Amniotic epithelial cell (primary cell): ENCODE data around the gene PSMG3.

Source experiments
- DNase-seq: peaks from one replicate; pipeline ENCODE4 v3.0.0-alpha.2; 2010; ENCODE audit warnings: low read depth

Gene PSMG3

GRCh38 chr7:1569833-1570632, at the start of gene PSMG3:
TSS of gene PSMG3 (minus strand) at chr7:1570032. CDS start at chr7:1569339, 693 bp downstream.
- peak; percentile 87 for DNase-seq

GRCh38 chr7:1618475-1618874, 48.6 kb upstream of the PSMG3 start:
- DNase-seq, result no peak

GRCh38 chr7:1617957-1618356, 48.1 kb upstream of the PSMG3 start:
- DNase-seq, result no peak

- no peak for DNase-seq
These were observed 46.9 kb upstream of the PSMG3 start for GRCh38 chr7:1616741-1617140.

GRCh38 chr7:1611708-1612241, 41.9 kb upstream of the PSMG3 start:
- peak; percentile 82 for DNase-seq

- DNase-seq, result no peak
These were observed 41.0 kb upstream of the PSMG3 start for GRCh38 chr7:1610678-1611302.

GRCh38 chr7:1610013-1610677, 40.3 kb upstream of the PSMG3 start:
- DNase-seq, result no peak

GRCh38 chr7:1609023-1609422, 39.2 kb upstream of the PSMG3 start:
- DNase-seq, result no peak

- DNase-seq, result no peak
These were observed 38.5 kb upstream of the PSMG3 start for GRCh38 chr7:1608318-1608717.

- no peak for DNase-seq
These were observed 37.9 kb upstream of the PSMG3 start for GRCh38 chr7:1607696-1608095.

GRCh38 chr7:1607001-1607400, 37.2 kb upstream of the PSMG3 start:
- DNase-seq, result no peak

GRCh38 chr7:1604383-1604782, 34.6 kb upstream of the PSMG3 start:
- DNase-seq, result no peak

GRCh38 chr7:1603346-1604225, 33.8 kb upstream of the PSMG3 start:
- no peak for DNase-seq

- DNase-seq, result no peak
These were observed 32.6 kb upstream of the PSMG3 start for GRCh38 chr7:1602386-1602785.

- DNase-seq, result no peak
These were observed 32.1 kb upstream of the PSMG3 start for GRCh38 chr7:1601956-1602355.

GRCh38 chr7:1599640-1600395, 30.0 kb upstream of the PSMG3 start:
- no peak for DNase-seq

GRCh38 chr7:1598961-1599639, 29.3 kb upstream of the PSMG3 start:
- DNase-seq, result no peak

- DNase-seq, result no peak
These were observed 28.5 kb upstream of the PSMG3 start for GRCh38 chr7:1598286-1598685.

- DNase-seq, result no peak
These were observed 28.0 kb upstream of the PSMG3 start for GRCh38 chr7:1597791-1598190.

- no peak for DNase-seq
These were observed 27.4 kb upstream of the PSMG3 start for GRCh38 chr7:1597066-1597760.
